HUDEP-2 (cell line): ENCODE data around the gene PARG.
"Not testable (repeated sequence)": the region's sequence is repeated elsewhere in the genome, so short reads cannot be mapped to it uniquely, and the experiment has no call there.

Source experiments
- DNase-seq, 76 experiments: peaks; one replicate each; lab custom pipeline; 2025; ENCODE audit not compliant: unreplicated experiment in 76 of 76; lab: John Stamatoyannopoulos, UW

PARG gene

GRCh38 chr10:49941447-49942338, at the start of gene PARG, which contains the start of gene TIMM23B:
PARG (minus strand) TSS chr10:49942027; CDS start chr10:49941725, 302 bp downstream.
TIMM23B (plus strand) TSS chr10:49942053; CDS start chr10:49942195, 142 bp downstream.
- peak in 71 of 76 experiments; percentile 23 to 73 (median 56) for DNase-seq

- DNase-seq, result not testable (repeated sequence)
These were observed 46.5 kb upstream of the PARG start, which contains the start of gene AGAP6 for GRCh38 chr10:49988376-49988775. AGAP6 (plus strand) TSS chr10:49988406; CDS start chr10:49988716, 310 bp downstream.

GRCh38 chr10:49987207-49987606, 45.4 kb upstream of the PARG start:
- DNase-seq, result not testable (repeated sequence)

- not testable (repeated sequence) for DNase-seq
These were observed 35.9 kb upstream of the PARG start for GRCh38 chr10:49977756-49978155.

- DNase-seq, result not testable (repeated sequence)
These were observed 30.3 kb upstream of the PARG start for GRCh38 chr10:49972094-49972493.

- DNase-seq, result not testable (repeated sequence)
These were observed 29.6 kb upstream of the PARG start for GRCh38 chr10:49971466-49971865.

GRCh38 chr10:49970331-49970857, 28.6 kb upstream of the PARG start:
- DNase-seq, result not testable (repeated sequence)

- DNase-seq, result peak in 6 of 76 experiments; percentile 1 to 23 (median 4)
These were observed 11.3 kb upstream of the PARG start for GRCh38 chr10:49953122-49953521.

GRCh38 chr10:49952006-49952405, 10.2 kb upstream of the PARG start:
- DNase-seq, result not testable (repeated sequence)

GRCh38 chr10:49948737-49949136, 6.9 kb upstream of the PARG start:
- not testable (repeated sequence) for DNase-seq

GRCh38 chr10:49948142-49948541, 6.3 kb upstream of the PARG start:
- not testable (repeated sequence) for DNase-seq

GRCh38 chr10:49943607-49944006, 1.8 kb upstream of the PARG start:
- not testable (repeated sequence) for DNase-seq

GRCh38 chr10:49942339-49942705, 495 bp upstream of the PARG start:
- DNase-seq, result not testable (repeated sequence)

GRCh38 chr10:49931959-49932728, 9.7 kb downstream of the PARG start:
- DNase-seq, result not testable (repeated sequence)

GRCh38 chr10:49931276-49931675, 10.6 kb downstream of the PARG start:
- peak in 30 of 76 experiments; percentile 1 to 53 (median 14) for DNase-seq

- DNase-seq, result not testable (repeated sequence)
These were observed 18.3 kb downstream of the PARG start for GRCh38 chr10:49923572-49923971.

GRCh38 chr10:49922041-49922440, 19.8 kb downstream of the PARG start:
- DNase-seq, result not testable (repeated sequence)

GRCh38 chr10:49917927-49918326, 23.9 kb downstream of the PARG start:
- not testable (repeated sequence) for DNase-seq

GRCh38 chr10:49916451-49916850, 25.4 kb downstream of the PARG start:
- not testable (repeated sequence) for DNase-seq

- DNase-seq, result not testable (repeated sequence)
These were observed 31.5 kb downstream of the PARG start for GRCh38 chr10:49910295-49910694.
